Measurements from ENCODE around the gene FBN3.

DNA sequence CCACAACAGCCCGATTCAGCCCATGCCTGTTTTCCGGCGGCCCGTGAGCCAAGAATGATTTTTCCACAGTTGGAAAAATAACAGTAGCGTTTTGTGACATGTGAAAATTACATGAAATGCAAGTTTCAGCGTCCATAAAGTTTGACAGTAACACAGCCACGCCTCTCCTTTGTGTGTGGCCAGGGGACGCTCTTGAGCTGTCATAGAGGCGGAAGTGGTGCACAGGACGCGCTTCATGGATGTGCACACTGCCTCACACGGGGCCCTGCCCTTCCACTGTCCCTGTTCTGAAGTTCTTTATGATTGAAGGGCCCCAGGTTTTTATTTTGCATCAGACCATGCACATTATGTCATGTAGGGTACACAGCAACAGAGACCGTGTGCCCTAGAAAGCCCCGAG, 131.6 kb downstream of the FBN3 start:
- TF ChIP-seq GATA2 (CRISPR knock-in tag; IDR thresholded peaks at IDR 0.05) (no peak), EP300 (IDR thresholded peaks at IDR 0.05; ENCODE audit: borderline replicate concordance in 1 of 2, low read depth in 1 of 2, low read length in 1 of 2) (no peak), SIN3A (IDR thresholded peaks at IDR 0.05; ENCODE audit: borderline replicate concordance, low read depth, low read length) (no peak), POLR2AphosphoS5 (IDR thresholded peaks at IDR 0.05; ENCODE audit: low read depth, low read length) (no peak), YY1 (IDR thresholded peaks at IDR 0.05; ENCODE audit: low read depth) (no peak), SMC3 (IDR thresholded peaks at IDR 0.05; ENCODE audit: low read depth, low read length) (no peak), NRF1 (IDR thresholded peaks at IDR 0.05; ENCODE audit: low read depth, low read length) (no peak), FOSL2 (IDR thresholded peaks at IDR 0.05; ENCODE audit: borderline replicate concordance, low read depth) (no peak)
- TF ChIP-seq, protein P1, sequence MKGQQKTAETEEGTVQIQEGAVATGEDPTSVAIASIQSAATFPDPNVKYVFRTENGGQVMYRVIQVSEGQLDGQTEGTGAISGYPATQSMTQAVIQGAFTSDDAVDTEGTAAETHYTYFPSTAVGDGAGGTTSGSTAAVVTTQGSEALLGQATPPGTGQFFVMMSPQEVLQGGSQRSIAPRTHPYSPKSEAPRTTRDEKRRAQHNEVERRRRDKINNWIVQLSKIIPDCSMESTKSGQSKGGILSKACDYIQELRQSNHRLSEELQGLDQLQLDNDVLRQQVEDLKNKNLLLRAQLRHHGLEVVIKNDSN (IDR thresholded peaks at IDR 0.05; ENCODE audit: borderline replicate concordance, low read depth): no peak
- TF ChIP-seq, protein P2, sequence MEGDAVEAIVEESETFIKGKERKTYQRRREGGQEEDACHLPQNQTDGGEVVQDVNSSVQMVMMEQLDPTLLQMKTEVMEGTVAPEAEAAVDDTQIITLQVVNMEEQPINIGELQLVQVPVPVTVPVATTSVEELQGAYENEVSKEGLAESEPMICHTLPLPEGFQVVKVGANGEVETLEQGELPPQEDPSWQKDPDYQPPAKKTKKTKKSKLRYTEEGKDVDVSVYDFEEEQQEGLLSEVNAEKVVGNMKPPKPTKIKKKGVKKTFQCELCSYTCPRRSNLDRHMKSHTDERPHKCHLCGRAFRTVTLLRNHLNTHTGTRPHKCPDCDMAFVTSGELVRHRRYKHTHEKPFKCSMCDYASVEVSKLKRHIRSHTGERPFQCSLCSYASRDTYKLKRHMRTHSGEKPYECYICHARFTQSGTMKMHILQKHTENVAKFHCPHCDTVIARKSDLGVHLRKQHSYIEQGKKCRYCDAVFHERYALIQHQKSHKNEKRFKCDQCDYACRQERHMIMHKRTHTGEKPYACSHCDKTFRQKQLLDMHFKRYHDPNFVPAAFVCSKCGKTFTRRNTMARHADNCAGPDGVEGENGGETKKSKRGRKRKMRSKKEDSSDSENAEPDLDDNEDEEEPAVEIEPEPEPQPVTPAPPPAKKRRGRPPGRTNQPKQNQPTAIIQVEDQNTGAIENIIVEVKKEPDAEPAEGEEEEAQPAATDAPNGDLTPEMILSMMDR (IDR thresholded peaks at IDR 0.05): no peak
- TF ChIP-seq, protein P3, sequence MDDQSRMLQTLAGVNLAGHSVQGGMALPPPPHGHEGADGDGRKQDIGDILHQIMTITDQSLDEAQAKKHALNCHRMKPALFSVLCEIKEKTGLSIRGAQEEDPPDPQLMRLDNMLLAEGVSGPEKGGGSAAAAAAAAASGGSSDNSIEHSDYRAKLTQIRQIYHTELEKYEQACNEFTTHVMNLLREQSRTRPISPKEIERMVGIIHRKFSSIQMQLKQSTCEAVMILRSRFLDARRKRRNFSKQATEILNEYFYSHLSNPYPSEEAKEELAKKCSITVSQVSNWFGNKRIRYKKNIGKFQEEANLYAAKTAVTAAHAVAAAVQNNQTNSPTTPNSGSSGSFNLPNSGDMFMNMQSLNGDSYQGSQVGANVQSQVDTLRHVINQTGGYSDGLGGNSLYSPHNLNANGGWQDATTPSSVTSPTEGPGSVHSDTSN (IDR thresholded peaks at IDR 0.05): no peak
